NT2/D1 (cell line): ENCODE results near the gene CYP46A1.

Source experiments
- YY1 ChIP-seq: IDR thresholded peaks from 2 replicates; pipeline ENCODE4 v1.6.1; 2011; ENCODE audit not compliant: insufficient read length, insufficient read depth
- ZNF274 ChIP-seq: IDR thresholded peaks from 2 replicates; pipeline ENCODE4 v1.6.1; 2011; ENCODE audit warnings: mild to moderate bottlenecking, low read depth, low read length

DNA sequence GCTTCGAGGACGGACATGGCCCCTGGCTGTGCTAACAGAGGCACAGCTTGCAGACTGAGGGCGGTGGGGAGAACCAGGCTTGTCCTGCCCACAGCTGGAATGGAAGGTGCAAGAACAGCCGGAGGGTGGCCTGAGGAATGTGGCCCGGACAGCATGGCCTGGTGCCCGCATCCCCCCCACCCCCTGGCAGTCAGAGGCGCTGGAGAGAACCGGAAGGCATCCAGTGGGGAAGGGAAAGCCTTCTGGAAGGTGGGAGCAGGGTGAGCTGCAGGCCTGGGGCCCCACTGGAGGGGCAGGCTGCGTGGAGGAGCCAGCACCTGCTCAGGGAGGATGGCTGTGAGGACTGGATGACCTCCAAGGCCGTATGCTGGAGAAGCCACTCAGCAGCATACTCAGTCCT lies 8.1 kb upstream of the CYP46A1 start:
- TF ChIP-seq YY1 (no peak), ZNF274 (no peak)
